ENCODE results near the gene CASP10. TPM values are rescaled to one million over a fixed set of nuclear protein-coding genes. Genes with fewer than 3 reads are reported as not detected.
A peak's percentile ranks its signal among the peaks of the same experiment; 100 is the strongest.

The CASP10 gene
- total and polyA plus RNA-seq, 2 of the 13 experiments (the other 11 are each of a cell fraction or from before 2014, with no cell fraction given) = 22.2 to 23.8 TPM

DNA sequence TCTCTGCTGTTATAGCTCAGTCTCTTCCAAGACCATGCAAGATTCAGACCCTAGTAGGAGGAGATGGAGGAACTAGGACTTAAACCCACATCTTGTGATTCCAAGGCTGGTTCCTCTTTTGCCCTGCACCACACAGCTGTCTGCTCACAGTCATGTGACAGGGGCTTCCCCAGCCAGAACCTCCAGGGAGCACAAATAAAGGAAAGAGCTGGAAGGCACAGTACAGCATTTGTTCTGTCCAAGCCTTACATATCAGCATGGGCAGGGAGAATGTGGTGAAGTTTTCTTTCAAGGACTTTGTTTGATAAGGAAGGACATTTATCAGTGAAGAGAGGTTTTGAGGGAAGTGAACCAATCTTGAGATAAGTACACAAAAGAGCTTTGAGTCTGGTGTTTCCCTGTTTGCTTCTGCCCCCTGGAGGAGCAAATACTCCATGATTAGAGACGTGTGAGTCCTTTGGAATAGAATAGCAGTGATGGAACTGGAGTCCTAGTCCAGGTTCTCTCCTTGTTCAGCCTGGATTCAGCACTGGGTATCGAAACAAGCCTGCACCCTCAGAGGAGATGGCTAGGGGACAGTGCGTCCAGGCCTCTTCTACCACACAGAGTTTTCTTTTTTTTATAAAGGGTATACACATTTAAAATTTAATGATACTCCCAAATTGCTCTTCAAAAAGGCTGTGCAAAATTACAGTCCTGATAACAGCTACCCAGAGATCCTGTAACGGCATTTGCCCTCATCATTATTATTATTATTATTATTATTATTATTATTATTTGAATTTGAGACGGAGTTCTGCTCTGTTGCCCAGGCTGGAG lies 24.6 kb upstream of the CASP10 start:
- Histone ChIP-seq H3K9ac (ENCODE audit: insufficient read depth, low read depth, low read length) (no peak overlapping the region), H3K4me3 (replicated peaks in 1 of 3; ENCODE audit: insufficient read depth in 1 of 3, low read depth in 2 of 3, low read length in 3 of 3) (no peak overlapping the region), H3K4me2 (ENCODE audit: low read depth, low read length) (0 out of 2 replicates have a peak overlapping the region, but pooled peaks have one; percentile 3), H3K9me3 (ENCODE audit: low read length) (no peaks in the 10 kb centered on the region), H3K27me3 (ENCODE audit: control insufficient read depth in 1 of 2, insufficient read depth in 2 of 2, low read length in 2 of 2) (no peaks in the 10 kb centered on the region), H4K20me1 (ENCODE audit: insufficient read depth, low read length) (no peaks in the 10 kb centered on the region), H3K4me1 (ENCODE audit: insufficient read depth, low read length) (peaks cover 10% of the 10 kb centered on the region), H3K36me3 (replicated peaks in 1 of 2; ENCODE audit: control insufficient read depth in 1 of 2, insufficient read depth in 2 of 2, low read length in 2 of 2) (peaks cover 26 to 67% of the 10 kb centered on the region in 2 experiments), H3K79me2 (ENCODE audit: insufficient read depth, low read length) (no peaks in the 10 kb centered on the region), H3K27ac (ENCODE audit: extremely low read length, insufficient read depth, low read length) (peak overlapping the region; percentile 17), H2AFZ (ENCODE audit: low read length) (no peak overlapping the region)
- ATAC-seq = peak; percentile 95
- intact Hi-C loops (cut with micrococcal nuclease; ENCODE audit: unreplicated experiment) = loop anchor here (1.0 to 2.0 kb wide), 6 partner anchors 9 to 257 kb away; partner anchors contain the start of gene HYCC2
- peak; percentile 94 for FAIRE-seq
- in situ Hi-C loops (cut with HindIII; ENCODE audit: extremely low pct_ligation_motif_present, low pct_unique_long_range_greater_than_20kb) = no loop called here
- DNase-seq (ENCODE audit: low spot score) = peak; percentile 91
- CTCF ChIA-PET (ENCODE audit: low intra/inter-chr PET ratio, low total read pairs) = interaction anchor here (0.9 to 2.5 kb wide), 7 partner anchors 19 to 257 kb away, joined by 3 to 9 read pairs (median 4); partner anchors contain the start of genes HYCC2 and NDUFB3
- WGBS (ENCODE audit: low lambda C conversion rate) = 50% methylated on average over 5 of the region's 5 CpGs
- POLR2A ChIA-PET = interaction anchor here (0.9 to 2.3 kb wide), 11 partner anchors 10 to 269 kb away, joined by 3 to 53 read pairs (median 9); partner anchors contain the start of genes CASP10, CFLAR, NIF3L1 and ORC2
- BruUV-seq (replicated peaks) = no TSS peak
- TF ChIP-seq DMAP1 (CRISPR knock-in tag; IDR thresholded peaks at IDR 0.05) (peak; percentile 59; the same call in 1 of the 2 replicates), MEIS1 (CRISPR knock-in tag; IDR thresholded peaks at IDR 0.05; ENCODE audit: borderline replicate concordance) (peak; percentile 47; the same call in 1 of the 2 replicates), ELF3 (CRISPR knock-in tag; IDR thresholded peaks at IDR 0.05) (peak; percentile 67), ZNF446 (CRISPR knock-in tag; IDR thresholded peaks at IDR 0.05) (no peak), TOE1 (CRISPR knock-in tag; IDR thresholded peaks at IDR 0.05) (0 out of 2 replicates have a peak, but pooled peaks have one; percentile 75), IRF2 (CRISPR knock-in tag; IDR thresholded peaks at IDR 0.05) (peak; percentile 69; the same call in 1 of the 2 replicates), MATR3 (CRISPR knock-in tag; IDR thresholded peaks at IDR 0.05) (no peak), HDAC2 (CRISPR knock-in tag; IDR thresholded peaks at IDR 0.05) (0 out of 2 replicates have a peak, but pooled peaks have one; percentile 57), ISL2 (CRISPR knock-in tag; IDR thresholded peaks at IDR 0.05) (no peak), XRCC5 (optimal IDR thresholded peaks at IDR 0.05; ENCODE audit: low read length) (peak; percentile 38), ZNF772 (CRISPR knock-in tag; IDR thresholded peaks at IDR 0.05) (no peak), CREB1 (IDR thresholded peaks at IDR 0.05) (no peak), CREB1 (CRISPR knock-in tag; IDR thresholded peaks at IDR 0.05) (0 out of 2 replicates have a peak, but pooled peaks have one; percentile 33), DNMT3B (CRISPR knock-in tag; conservative IDR thresholded peaks at IDR 0.05) (no peak), ZNF12 (CRISPR knock-in tag; IDR thresholded peaks at IDR 0.05) (peak; percentile 55; the same call in 1 of the 2 replicates), SPEN (CRISPR knock-in tag; IDR thresholded peaks at IDR 0.05; ENCODE audit: low read depth) (0 out of 2 replicates have a peak, but pooled peaks have one; percentile 32)
- TF ChIP-seq, protein P1, sequence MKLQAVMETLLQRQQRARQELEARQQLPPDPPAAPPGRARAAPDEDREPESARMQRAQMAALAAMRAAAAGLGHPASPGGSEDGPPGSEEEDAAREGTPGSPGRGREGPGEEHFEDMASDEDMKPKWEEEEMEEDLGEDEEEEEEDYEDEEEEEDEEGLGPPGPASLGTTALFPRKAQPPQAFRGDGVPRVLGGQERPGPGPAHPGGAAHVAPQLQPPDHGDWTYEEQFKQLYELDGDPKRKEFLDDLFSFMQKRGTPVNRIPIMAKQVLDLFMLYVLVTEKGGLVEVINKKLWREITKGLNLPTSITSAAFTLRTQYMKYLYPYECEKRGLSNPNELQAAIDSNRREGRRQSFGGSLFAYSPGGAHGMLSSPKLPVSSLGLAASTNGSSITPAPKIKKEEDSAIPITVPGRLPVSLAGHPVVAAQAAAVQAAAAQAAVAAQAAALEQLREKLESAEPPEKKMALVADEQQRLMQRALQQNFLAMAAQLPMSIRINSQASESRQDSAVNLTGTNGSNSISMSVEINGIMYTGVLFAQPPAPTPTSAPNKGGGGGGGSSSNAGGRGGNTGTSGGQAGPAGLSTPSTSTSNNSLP (IDR thresholded peaks at IDR 0.05; ENCODE audit: low read depth, low read length) = peak; percentile 49; the same call in 1 of the 2 replicates
- TF ChIP-seq, protein P2, sequence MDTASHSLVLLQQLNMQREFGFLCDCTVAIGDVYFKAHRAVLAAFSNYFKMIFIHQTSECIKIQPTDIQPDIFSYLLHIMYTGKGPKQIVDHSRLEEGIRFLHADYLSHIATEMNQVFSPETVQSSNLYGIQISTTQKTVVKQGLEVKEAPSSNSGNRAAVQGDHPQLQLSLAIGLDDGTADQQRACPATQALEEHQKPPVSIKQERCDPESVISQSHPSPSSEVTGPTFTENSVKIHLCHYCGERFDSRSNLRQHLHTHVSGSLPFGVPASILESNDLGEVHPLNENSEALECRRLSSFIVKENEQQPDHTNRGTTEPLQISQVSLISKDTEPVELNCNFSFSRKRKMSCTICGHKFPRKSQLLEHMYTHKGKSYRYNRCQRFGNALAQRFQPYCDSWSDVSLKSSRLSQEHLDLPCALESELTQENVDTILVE (CRISPR knock-in tag; IDR thresholded peaks at IDR 0.05) = peak; percentile 79; the same call in 1 of the 2 replicates
- TF ChIP-seq, protein P3, sequence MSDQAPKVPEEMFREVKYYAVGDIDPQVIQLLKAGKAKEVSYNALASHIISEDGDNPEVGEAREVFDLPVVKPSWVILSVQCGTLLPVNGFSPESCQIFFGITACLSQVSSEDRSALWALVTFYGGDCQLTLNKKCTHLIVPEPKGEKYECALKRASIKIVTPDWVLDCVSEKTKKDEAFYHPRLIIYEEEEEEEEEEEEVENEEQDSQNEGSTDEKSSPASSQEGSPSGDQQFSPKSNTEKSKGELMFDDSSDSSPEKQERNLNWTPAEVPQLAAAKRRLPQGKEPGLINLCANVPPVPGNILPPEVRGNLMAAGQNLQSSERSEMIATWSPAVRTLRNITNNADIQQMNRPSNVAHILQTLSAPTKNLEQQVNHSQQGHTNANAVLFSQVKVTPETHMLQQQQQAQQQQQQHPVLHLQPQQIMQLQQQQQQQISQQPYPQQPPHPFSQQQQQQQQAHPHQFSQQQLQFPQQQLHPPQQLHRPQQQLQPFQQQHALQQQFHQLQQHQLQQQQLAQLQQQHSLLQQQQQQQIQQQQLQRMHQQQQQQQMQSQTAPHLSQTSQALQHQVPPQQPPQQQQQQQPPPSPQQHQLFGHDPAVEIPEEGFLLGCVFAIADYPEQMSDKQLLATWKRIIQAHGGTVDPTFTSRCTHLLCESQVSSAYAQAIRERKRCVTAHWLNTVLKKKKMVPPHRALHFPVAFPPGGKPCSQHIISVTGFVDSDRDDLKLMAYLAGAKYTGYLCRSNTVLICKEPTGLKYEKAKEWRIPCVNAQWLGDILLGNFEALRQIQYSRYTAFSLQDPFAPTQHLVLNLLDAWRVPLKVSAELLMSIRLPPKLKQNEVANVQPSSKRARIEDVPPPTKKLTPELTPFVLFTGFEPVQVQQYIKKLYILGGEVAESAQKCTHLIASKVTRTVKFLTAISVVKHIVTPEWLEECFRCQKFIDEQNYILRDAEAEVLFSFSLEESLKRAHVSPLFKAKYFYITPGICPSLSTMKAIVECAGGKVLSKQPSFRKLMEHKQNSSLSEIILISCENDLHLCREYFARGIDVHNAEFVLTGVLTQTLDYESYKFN (CRISPR knock-in tag; conservative IDR thresholded peaks at IDR 0.05) = 0 out of 2 replicates have a peak, but pooled peaks have one; percentile 14

All from HepG2 (cell line).